Astrocyte (in vitro differentiated cells and primary cell): ENCODE data around the gene PSME3IP1. TPM values are rescaled to one million over a fixed set of nuclear protein-coding genes. Genes with fewer than 3 reads are reported as not detected.

ENCODE experiments used
- DNase-seq: peaks from one replicate; pipeline ENCODE4 v3.0.0-alpha.2; 2010; ENCODE audit warnings: low read depth
- FAIRE-seq: peaks from 2 replicates; lab custom pipeline; 2011; peaks lifted over from hg19 to GRCh38; lab: Jason Lieb, UNC
- H2AFZ ChIP-seq: 2 replicates; pipeline ENCODE4 v1.6.0; 2012; ENCODE audit warnings: low read depth, low read length, inconsistent platforms
- H3K27ac ChIP-seq: 2 replicates; pipeline ENCODE4 v1.5.1; 2011; ENCODE audit warnings: low read depth, low read length, inconsistent platforms
- H3K27me3 ChIP-seq: 2 replicates; pipeline ENCODE4 v1.6.0; 2011; ENCODE audit warnings: low read length, inconsistent platforms; ENCODE audit not compliant: insufficient read depth
- H3K36me3 ChIP-seq: 2 replicates; pipeline ENCODE4 v1.5.1; 2011; ENCODE audit warnings: low read length, inconsistent platforms; ENCODE audit not compliant: insufficient read depth
- H3K4me1 ChIP-seq: 2 replicates; pipeline ENCODE4 v1.5.1; 2011; ENCODE audit warnings: low read length, inconsistent platforms; ENCODE audit not compliant: insufficient read depth
- H3K4me2 ChIP-seq: 2 replicates; pipeline ENCODE4 v1.6.0; 2012; ENCODE audit warnings: low read length, inconsistent platforms
- H3K4me3 ChIP-seq: 2 replicates; pipeline ENCODE4 v1.5.1; 2011; ENCODE audit warnings: low read depth, mild to moderate bottlenecking, low read length, inconsistent platforms; ENCODE audit not compliant: insufficient read depth
- H3K79me2 ChIP-seq: 2 replicates; pipeline ENCODE4 v1.6.0; 2012; ENCODE audit warnings: mild to moderate bottlenecking, low read length, inconsistent platforms; ENCODE audit not compliant: insufficient read depth
- H3K9ac ChIP-seq: 2 replicates; pipeline ENCODE4 v1.6.0; 2012; ENCODE audit warnings: mild to moderate bottlenecking, low read length, inconsistent platforms
- H3K9me3 ChIP-seq: 2 replicates; pipeline ENCODE4 v1.5.1; 2012; ENCODE audit warnings: low read depth, mild to moderate bottlenecking, low read length, inconsistent platforms; ENCODE audit not compliant: insufficient read depth
- H4K20me1 ChIP-seq: 2 replicates; pipeline ENCODE4 v1.6.0; 2012; ENCODE audit warnings: low read length, inconsistent platforms; ENCODE audit not compliant: insufficient read depth
- H3K27ac Mint-ChIP-seq: one replicate; pipeline ENCODE4 v1.8.0; 2021; ENCODE audit warnings: mild to moderate bottlenecking, mixed read lengths; ENCODE audit not compliant: unreplicated experiment
- H3K27me3 Mint-ChIP-seq: one replicate; pipeline ENCODE4 v1.8.0; 2021; ENCODE audit warnings: low read depth, mixed read lengths; ENCODE audit not compliant: unreplicated experiment
- H3K36me3 Mint-ChIP-seq: one replicate; pipeline ENCODE4 v1.8.0; 2021; ENCODE audit warnings: low read depth, mixed read lengths; ENCODE audit not compliant: unreplicated experiment
- H3K4me1 Mint-ChIP-seq: one replicate; pipeline ENCODE4 v1.8.0; 2021; ENCODE audit warnings: low read depth, mixed read lengths; ENCODE audit not compliant: unreplicated experiment
- H3K4me3 Mint-ChIP-seq: one replicate; pipeline ENCODE4 v1.8.0; 2021; ENCODE audit warnings: mild to moderate bottlenecking, moderate library complexity, mixed read lengths; ENCODE audit not compliant: unreplicated experiment
- H3K9me3 Mint-ChIP-seq: one replicate; pipeline ENCODE4 v1.8.0; 2021; ENCODE audit warnings: mild to moderate bottlenecking, mixed read lengths; ENCODE audit not compliant: unreplicated experiment
- EZH2 ChIP-seq: IDR thresholded peaks from 2 replicates; pipeline ENCODE4 v1.6.1; 2012; ENCODE audit warnings: mild to moderate bottlenecking, low read length, inconsistent platforms; ENCODE audit not compliant: insufficient read depth
- total RNA-seq: library from RNA; stranded (reverse); gene quantifications from 2 replicates; pipeline ENCODE4 v1.2.1, GENCODE V29; 2021
- TF ChIP-seq, protein P1 (sequence below): IDR thresholded peaks from 2 replicates; pipeline ENCODE4 v1.5.1; 2011; ENCODE audit warnings: low read depth, mild to moderate bottlenecking, inconsistent platforms, low read length, moderate library complexity; ENCODE audit not compliant: insufficient read depth

The PSME3IP1 gene
- total RNA-seq, 1 donor from 2014 or later = 78.8 TPM

DNA sequence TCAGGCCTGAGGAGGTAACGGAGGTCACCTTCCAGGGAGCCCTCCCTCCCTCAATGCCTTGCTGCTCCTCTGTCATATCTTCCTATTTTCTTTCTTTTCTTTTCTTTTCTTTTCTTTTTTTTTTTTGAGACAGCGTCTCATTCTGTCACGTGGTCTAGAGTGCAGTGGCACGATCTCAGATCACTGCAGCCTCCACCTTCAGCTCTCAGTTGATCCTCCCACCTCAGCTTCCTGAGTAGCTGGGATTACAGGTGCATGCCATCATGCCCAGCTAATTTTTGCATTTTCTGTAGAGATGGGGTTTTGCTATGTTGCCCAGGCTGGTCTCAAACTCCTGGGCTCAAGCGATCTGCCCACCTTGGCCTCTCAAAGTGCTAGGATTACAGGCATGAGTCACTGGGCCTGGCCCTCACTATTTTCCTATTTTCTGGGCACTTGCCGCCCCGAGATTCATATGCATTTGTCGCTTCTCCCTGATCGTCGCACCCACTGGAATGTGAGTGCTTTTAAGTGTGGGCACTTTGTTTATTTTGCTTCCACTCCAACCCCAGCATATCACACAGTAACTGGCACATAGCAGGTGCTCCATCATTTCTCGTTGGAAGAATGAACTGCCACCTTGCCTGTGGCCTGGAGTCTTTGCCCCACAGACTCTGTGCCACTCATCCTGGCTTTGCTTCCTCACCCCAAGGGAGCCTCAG lies 61.7 kb downstream of the PSME3IP1 start:
- DNase-seq (no peak), FAIRE-seq (no peak)
- Histone ChIP-seq H3K4me2 (no peak overlapping the region), H3K27me3 (no peaks in the 10 kb centered on the region), H3K9ac (no peak overlapping the region), H4K20me1 (no peaks in the 10 kb centered on the region), H3K4me1 (no peaks in the 10 kb centered on the region), H3K4me3 (no peak overlapping the region), H2AFZ (no peak overlapping the region), H3K27ac (no peak overlapping the region), H3K79me2 (no peaks in the 10 kb centered on the region), H3K9me3 (no peaks in the 10 kb centered on the region), H3K36me3 (peaks cover 2% of the 10 kb centered on the region)
- no peak overlapping the region for H3K4me3 Mint-ChIP-seq
- no peaks in the 10 kb centered on the region for H3K27me3 Mint-ChIP-seq
- H3K36me3 Mint-ChIP-seq = peaks cover 12% of the 10 kb centered on the region
- H3K27ac Mint-ChIP-seq = no peak overlapping the region
- TF ChIP-seq, protein P1, sequence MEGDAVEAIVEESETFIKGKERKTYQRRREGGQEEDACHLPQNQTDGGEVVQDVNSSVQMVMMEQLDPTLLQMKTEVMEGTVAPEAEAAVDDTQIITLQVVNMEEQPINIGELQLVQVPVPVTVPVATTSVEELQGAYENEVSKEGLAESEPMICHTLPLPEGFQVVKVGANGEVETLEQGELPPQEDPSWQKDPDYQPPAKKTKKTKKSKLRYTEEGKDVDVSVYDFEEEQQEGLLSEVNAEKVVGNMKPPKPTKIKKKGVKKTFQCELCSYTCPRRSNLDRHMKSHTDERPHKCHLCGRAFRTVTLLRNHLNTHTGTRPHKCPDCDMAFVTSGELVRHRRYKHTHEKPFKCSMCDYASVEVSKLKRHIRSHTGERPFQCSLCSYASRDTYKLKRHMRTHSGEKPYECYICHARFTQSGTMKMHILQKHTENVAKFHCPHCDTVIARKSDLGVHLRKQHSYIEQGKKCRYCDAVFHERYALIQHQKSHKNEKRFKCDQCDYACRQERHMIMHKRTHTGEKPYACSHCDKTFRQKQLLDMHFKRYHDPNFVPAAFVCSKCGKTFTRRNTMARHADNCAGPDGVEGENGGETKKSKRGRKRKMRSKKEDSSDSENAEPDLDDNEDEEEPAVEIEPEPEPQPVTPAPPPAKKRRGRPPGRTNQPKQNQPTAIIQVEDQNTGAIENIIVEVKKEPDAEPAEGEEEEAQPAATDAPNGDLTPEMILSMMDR = no peak
- TF ChIP-seq EZH2 = no peak
- no peaks in the 10 kb centered on the region for H3K9me3 Mint-ChIP-seq
- H3K4me1 Mint-ChIP-seq = peaks cover 4% of the 10 kb centered on the region

DNA sequence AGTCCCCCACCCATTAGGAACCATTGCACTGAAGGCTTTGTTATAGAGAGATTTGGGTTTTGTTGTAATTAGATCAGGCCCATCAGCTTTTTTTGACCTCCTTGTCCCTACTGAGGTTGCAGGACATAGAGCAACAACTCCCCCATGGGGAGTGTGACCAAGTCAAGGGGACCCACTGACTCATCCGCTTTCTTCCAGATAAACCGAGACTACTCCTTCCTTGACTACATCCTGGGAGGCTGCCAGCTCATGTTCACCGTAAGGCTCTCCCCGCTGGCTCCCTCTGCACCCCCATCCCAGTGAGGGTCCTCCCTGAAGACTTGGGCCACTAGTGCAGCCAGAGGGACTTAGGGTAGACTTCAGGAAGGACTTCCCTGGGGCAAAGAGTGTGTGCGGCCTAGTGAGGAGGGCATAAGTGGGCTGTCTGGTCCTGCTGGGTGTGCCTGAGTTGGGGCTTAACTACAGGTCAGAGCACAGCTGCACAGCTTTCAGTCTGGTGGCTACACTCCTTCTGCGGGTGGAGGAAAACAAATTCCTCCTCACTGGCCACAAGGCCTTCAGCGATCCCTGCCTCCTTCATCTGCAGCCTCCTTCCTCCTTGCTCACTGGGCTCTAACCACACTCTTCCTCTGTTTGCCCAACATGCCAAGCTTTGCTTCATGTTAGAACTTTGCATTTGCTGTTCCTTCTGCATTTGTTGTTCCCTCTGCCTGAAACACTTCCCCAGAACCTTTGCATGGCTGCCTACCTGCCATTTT lies 62.4 kb downstream of the PSME3IP1 start:
- Histone ChIP-seq H3K4me3 (no peak overlapping the region), H3K27ac (no peak overlapping the region), H2AFZ (no peak overlapping the region), H3K79me2 (no peaks in the 10 kb centered on the region), H3K4me1 (no peaks in the 10 kb centered on the region), H3K9ac (no peak overlapping the region), H3K36me3 (peaks cover 2% of the 10 kb centered on the region), H3K9me3 (no peaks in the 10 kb centered on the region), H3K27me3 (no peaks in the 10 kb centered on the region), H4K20me1 (no peaks in the 10 kb centered on the region), H3K4me2 (no peak overlapping the region)
- Mint-ChIP-seq H3K4me3 (no peak overlapping the region), H3K36me3 (peaks cover 10% of the 10 kb centered on the region), H3K9me3 (no peaks in the 10 kb centered on the region), H3K27me3 (no peaks in the 10 kb centered on the region), H3K4me1 (peaks cover 6% of the 10 kb centered on the region), H3K27ac (no peak overlapping the region)
- no peak for DNase-seq
- FAIRE-seq = no peak
- TF ChIP-seq, protein P1 = no peak
- TF ChIP-seq EZH2 = no peak
